HFF-Myc (cell line): ENCODE data around the gene DLX2.

Experiments
- DNase-seq: peaks from one replicate; pipeline ENCODE4 v3.0.0-alpha.2; 2011; ENCODE audit warnings: low read depth; ENCODE audit errors: extremely low read depth
- H3K4me3 ChIP-seq: replicated peaks from 2 replicates; pipeline ENCODE4 v1.5.1; 2011; ENCODE audit warnings: low read depth, mild to moderate bottlenecking, control low read depth, low read length
- TF ChIP-seq, protein P1 (sequence below): IDR thresholded peaks from 2 replicates; pipeline ENCODE4 v1.5.1; 2012; ENCODE audit warnings: mild to moderate bottlenecking, low read depth, low read length, control low read depth; ENCODE audit errors: missing control alignments

Gene DLX2

DNA sequence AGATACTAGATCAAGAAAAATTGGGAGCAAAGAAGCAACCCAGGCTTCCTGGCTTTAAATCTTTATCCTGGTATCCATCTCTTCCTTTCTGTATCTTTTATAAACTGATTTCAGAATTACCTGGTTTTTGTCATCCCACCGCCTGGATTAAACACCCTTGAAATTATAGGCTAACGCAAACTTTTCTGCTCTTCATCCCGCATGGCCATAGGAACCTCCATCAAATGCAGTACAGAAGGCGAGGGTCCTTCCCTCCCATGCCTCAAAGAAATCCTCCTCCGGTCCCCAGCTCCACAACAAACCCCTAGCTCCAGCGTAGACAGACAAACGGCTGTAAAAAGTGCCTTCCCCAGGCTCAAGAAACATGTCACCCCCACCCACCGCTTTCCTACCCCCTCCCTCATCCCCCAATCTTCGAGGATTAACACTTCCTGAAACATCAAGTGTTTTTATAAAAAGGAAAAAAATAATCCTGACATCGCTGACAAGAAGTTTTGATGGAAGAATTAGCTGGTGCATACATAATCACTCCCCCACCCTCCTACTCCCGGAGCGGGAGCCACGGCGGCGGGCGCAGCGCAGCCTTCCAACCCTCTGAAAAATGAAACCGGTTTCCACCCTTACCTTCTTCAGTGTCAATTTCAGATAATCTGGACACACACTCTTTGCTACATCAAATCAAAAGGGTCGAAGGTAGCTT lies 9.8 kb downstream of the DLX2 start:
- DNase-seq = no peak
- TF ChIP-seq, protein P1, sequence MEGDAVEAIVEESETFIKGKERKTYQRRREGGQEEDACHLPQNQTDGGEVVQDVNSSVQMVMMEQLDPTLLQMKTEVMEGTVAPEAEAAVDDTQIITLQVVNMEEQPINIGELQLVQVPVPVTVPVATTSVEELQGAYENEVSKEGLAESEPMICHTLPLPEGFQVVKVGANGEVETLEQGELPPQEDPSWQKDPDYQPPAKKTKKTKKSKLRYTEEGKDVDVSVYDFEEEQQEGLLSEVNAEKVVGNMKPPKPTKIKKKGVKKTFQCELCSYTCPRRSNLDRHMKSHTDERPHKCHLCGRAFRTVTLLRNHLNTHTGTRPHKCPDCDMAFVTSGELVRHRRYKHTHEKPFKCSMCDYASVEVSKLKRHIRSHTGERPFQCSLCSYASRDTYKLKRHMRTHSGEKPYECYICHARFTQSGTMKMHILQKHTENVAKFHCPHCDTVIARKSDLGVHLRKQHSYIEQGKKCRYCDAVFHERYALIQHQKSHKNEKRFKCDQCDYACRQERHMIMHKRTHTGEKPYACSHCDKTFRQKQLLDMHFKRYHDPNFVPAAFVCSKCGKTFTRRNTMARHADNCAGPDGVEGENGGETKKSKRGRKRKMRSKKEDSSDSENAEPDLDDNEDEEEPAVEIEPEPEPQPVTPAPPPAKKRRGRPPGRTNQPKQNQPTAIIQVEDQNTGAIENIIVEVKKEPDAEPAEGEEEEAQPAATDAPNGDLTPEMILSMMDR = no peak
- H3K4me3 ChIP-seq = no peak overlapping the region

- no peak for DNase-seq
- TF ChIP-seq, protein P1 = no peak
- no peak overlapping the region for H3K4me3 ChIP-seq
Measured at GRCh38 chr2:172091761-172092566, 10.7 kb downstream of the DLX2 start.

DNA sequence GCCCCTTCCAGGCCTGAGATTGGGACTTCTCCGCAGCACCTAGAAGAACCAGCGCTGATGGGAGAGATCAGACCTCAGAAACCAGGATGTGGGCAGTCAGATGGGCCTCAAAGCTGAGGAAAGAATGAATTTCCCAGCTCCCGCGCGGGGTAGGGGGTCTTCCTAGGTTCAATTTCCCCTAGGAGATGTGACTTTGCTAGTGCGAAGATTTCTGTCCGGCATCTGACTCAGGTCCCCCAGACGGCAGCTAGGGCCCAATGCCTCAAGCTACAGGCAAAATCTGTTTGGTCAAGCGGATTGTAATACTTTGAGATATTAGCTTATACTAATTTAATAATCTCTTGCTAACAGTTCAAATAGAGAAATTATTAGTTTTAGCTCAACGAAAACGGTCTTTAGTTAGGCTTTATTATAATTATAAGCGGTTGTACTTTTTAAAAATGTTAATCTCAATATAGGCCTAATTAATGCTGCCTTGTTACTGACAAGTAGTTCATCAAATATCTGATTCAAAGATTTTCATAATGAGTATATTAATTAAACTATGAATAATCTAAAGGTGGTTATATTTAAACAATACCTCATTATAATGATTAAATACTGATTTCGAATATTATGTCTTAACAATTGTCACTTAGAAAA lies 11.6 kb downstream of the DLX2 start:
- TF ChIP-seq, protein P1 = no peak
- H3K4me3 ChIP-seq = no peak overlapping the region
- no peak for DNase-seq

DNA sequence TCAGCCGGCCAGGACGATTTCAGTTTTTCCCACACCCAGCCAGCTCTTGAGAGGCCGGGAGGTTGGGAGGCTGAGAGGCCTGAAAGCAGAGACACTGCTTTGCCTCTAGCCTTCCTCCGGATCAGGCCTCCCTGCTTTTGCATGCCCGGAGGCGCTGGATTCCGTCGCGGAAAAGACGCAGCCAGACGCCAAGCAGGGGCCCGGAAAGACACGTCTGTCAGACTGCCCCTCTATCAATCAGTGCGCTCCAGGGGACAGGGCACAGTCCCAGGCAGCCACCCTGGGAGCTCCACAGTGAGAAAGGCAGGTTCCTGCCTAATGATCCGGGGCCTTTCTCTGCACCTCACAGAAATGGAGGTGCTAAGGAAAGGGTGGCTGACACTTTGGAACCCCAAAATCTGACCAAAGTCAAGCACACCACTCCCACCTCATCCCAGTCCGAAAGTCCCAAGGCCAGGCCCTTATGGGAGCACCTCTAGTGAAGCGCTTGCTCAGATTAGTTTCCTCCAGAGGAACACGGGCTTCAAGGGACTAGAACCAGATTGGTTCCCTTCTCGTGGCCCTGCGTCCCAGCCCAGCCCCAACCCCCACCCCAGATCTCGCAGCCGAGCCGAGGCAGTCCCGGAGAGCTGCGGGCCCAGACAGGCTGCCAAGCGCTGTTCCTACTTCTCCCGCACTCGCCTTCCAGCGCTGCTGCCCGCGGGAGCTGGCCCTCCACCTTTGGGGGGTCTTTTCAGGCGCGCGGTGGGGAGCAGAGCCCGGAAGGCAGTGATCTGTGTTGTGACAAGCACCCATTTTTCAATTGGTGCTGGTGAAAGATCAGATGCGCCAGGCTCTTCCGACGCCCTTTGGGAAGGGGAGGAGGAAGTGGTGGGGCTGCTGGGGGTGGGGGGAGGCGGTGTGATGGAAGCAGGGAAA lies 12.4 kb downstream of the DLX2 start:
- TF ChIP-seq, protein P1 = no peak
- no peak overlapping the region for H3K4me3 ChIP-seq
- DNase-seq = no peak

DNA sequence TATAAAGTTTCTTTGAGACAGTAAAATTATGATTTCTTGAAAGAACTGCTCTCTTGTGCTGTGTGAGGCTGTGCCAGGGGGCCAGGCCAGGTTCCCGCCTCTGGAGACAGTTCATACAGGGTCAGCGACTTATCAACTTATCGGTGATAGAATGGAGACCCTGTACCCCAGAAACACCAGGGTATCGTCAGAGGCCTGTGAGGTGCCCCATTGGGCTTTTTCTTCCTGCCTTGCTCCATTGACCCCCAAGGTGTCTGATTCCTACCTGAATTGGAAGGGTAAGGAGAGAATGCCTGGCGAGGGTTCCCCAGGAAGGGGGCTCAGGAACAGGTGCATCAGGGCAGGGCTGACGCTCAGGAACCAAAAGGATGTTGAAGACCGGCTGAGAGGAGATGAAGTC lies 13.1 kb downstream of the DLX2 start:
- TF ChIP-seq, protein P1 = no peak
- DNase-seq = no peak
- no peak overlapping the region for H3K4me3 ChIP-seq

DNA sequence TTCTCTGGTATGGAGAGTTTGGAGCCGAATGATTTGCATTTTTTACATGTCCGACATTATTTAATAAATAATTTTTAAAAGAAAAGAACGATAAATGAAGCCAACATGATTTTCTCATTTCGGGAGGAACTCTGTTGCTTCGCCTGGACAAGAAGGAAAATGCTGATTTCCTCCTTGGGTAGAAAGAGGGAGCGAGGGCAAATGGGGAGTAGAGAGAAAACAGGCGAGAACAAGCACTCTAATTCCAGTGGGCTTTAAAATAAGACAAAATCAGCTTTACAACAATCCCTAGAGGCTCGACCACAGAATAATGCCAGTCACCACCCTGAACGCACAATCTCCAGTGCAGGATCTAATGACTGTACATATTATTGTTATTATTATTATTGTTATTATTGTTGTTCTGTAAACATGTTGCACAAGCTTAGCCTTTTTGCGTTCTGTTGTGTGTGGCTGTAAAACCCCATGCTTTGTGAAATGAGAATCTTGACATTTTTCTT lies 13.6 kb downstream of the DLX2 start:
- no peak for DNase-seq
- TF ChIP-seq, protein P1 = no peak

More for the DNA sequence above, 13.6 kb downstream of the DLX2 start:
- H3K4me3 ChIP-seq = no peak overlapping the region
